CD14-positive monocyte (primary cell): ENCODE data around the gene TANGO6. TPM values are rescaled to one million over a fixed set of nuclear protein-coding genes. Genes with fewer than 3 reads are reported as not detected.
"Not testable (repeated sequence)": the region's sequence is repeated elsewhere in the genome, so short reads cannot be mapped to it uniquely, and the experiment has no call there.

ENCODE experiments used
- DNase-seq, 3 donors: peaks; one replicate each; pipeline ENCODE4 v3.0.0-alpha.2; 2011 to 2022
- H2AFZ ChIP-seq: 2 replicates; pipeline ENCODE4 v1.6.0; 2012; ENCODE audit warnings: mild to moderate bottlenecking, low read depth, low read length, inconsistent platforms; ENCODE audit not compliant: insufficient read depth, poor library complexity, severe bottlenecking
- H3K27ac ChIP-seq, 2 donors: 1 replicate in 1 of 2; 2 replicates in 1 of 2; pipeline ENCODE4 v1.5.1; 2012 to 2013; ENCODE audit warnings: low read length in 2 of 2, control low read depth in 1 of 2, inconsistent platforms in 1 of 2, low read depth in 1 of 2, mild to moderate bottlenecking in 1 of 2
- H3K27me3 ChIP-seq, 2 donors: one replicate each; pipeline versions ENCODE4 v1.6.0 to v1.6.1; 2011 to 2013; ENCODE audit warnings: low read length in 2 of 2; ENCODE audit not compliant: control insufficient read depth in 2 of 2, insufficient read depth in 2 of 2
- H3K36me3 ChIP-seq, 2 donors: replicated peaks in 1 of 2; 1 replicate in 1 of 2; 2 replicates in 1 of 2; pipeline versions ENCODE4 v1.5.1 to v1.6.1; 2012 to 2013; ENCODE audit warnings: low read length in 2 of 2, control low read depth in 1 of 2, inconsistent platforms in 1 of 2, mild to moderate bottlenecking in 1 of 2; ENCODE audit not compliant: insufficient read depth in 2 of 2, control insufficient read depth in 1 of 2
- H3K4me1 ChIP-seq, 2 donors: 1 replicate in 1 of 2; 2 replicates in 1 of 2; pipeline versions ENCODE4 v1.5.1 to v1.6.1; 2012 to 2013; ENCODE audit warnings: low read length in 2 of 2, control low read depth in 1 of 2, inconsistent platforms in 1 of 2, mild to moderate bottlenecking in 1 of 2, moderate library complexity in 1 of 2; ENCODE audit not compliant: insufficient read depth in 2 of 2, control insufficient read depth in 1 of 2
- H3K4me2 ChIP-seq: replicated peaks from 2 replicates; pipeline ENCODE3; 2012; ENCODE audit warnings: low read length, moderate library complexity, mild to moderate bottlenecking; ENCODE audit not compliant: poor library complexity, severe bottlenecking; ENCODE audit errors: extremely low read depth
- H3K4me3 ChIP-seq, 3 experiments: fragments of 200-600 bp in 1 of 3; sonication (generic) in 1 of 3; replicated peaks in 1 of 3; 1 replicate in 2 of 3; 2 replicates in 1 of 3; pipeline ENCODE4 v1.5.1; 2011 to 2013; ENCODE audit warnings: low read length in 3 of 3, mild to moderate bottlenecking in 3 of 3, control low read depth in 2 of 3, low read depth in 2 of 3, inconsistent platforms in 1 of 3, moderate library complexity in 1 of 3
- H3K79me2 ChIP-seq: 2 replicates; pipeline ENCODE4 v1.6.0; 2012; ENCODE audit warnings: mild to moderate bottlenecking, control low read depth, inconsistent platforms, low read length, moderate library complexity; ENCODE audit not compliant: insufficient read depth
- H3K9ac ChIP-seq: 2 replicates; pipeline ENCODE4 v1.6.0; 2017; ENCODE audit warnings: low read length, mild to moderate bottlenecking; ENCODE audit not compliant: insufficient read depth, poor library complexity, severe bottlenecking
- H3K9me3 ChIP-seq, 2 donors: replicated peaks in 1 of 2; 1 replicate in 1 of 2; 2 replicates in 1 of 2; pipeline versions ENCODE4 v1.5.1 to v1.6.1; 2012 to 2013; ENCODE audit warnings: low read length in 2 of 2, control low read depth in 1 of 2; ENCODE audit not compliant: control insufficient read depth in 1 of 2, insufficient read depth in 1 of 2
- H4K20me1 ChIP-seq: 2 replicates; pipeline ENCODE4 v1.6.0; 2012; ENCODE audit warnings: mild to moderate bottlenecking, low read length, control low read depth, moderate library complexity; ENCODE audit not compliant: insufficient read depth
- H3K27ac Mint-ChIP-seq, 7 donors: one replicate each; pipeline ENCODE4 v1.8.0; 2020; ENCODE audit warnings: mild to moderate bottlenecking in 7 of 7, mixed read lengths in 7 of 7, moderate library complexity in 6 of 7, inconsistent platforms in 2 of 7
- H3K27me3 Mint-ChIP-seq, 3 donors: one replicate each; pipeline ENCODE4 v1.8.0; 2021 to 2022; ENCODE audit warnings: low read depth in 3 of 3, mild to moderate bottlenecking in 3 of 3, mixed read lengths in 3 of 3, moderate library complexity in 3 of 3, inconsistent platforms in 1 of 3
- H3K36me3 Mint-ChIP-seq, 2 donors: one replicate each; pipeline ENCODE4 v1.8.0; 2020; ENCODE audit warnings: mixed read lengths in 2 of 2, inconsistent platforms in 1 of 2, mild to moderate bottlenecking in 1 of 2
- H3K4me1 Mint-ChIP-seq: one replicate; pipeline ENCODE4 v1.8.0; 2020; ENCODE audit warnings: mild to moderate bottlenecking, mixed read lengths
- H3K4me3 Mint-ChIP-seq, 2 donors: one replicate each; pipeline ENCODE4 v1.8.0; 2020; ENCODE audit warnings: mild to moderate bottlenecking in 2 of 2, mixed read lengths in 2 of 2, moderate library complexity in 1 of 2
- H3K9me3 Mint-ChIP-seq, 7 donors: one replicate each; pipeline ENCODE4 v1.8.0; 2020 to 2022; ENCODE audit warnings: mixed read lengths in 7 of 7, mild to moderate bottlenecking in 6 of 7, moderate library complexity in 6 of 7, inconsistent platforms in 2 of 7
- WGBS: methylation state at CpG from one replicate; pipeline ENCODE4 v1.1.5; 2013; ENCODE audit warnings: missing lambda C conversion rate; ENCODE audit not compliant: insufficient coverage; 5-methylcytosine and 5-hydroxymethylcytosine counted together
- intact Hi-C, 2 donors: fragments of 100-400 bp; cut with micrococcal nuclease; formaldehyde crosslinking; loops; one replicate each; pipeline versions ENCODE4 v1.15.0 to v1.15.1; 2023
- polyA plus RNA-seq, 3 donors: library from polyadenylated mRNA; depleted of rRNA in 1 of 3; unstranded in 2 of 3; stranded (reverse) in 1 of 3; fragments of 300-500 nt in 2 of 3; fragments of >200 nt in 1 of 3; fragmentation: Illumina TruSeq in 2 of 3; gene quantifications; 1 replicate in 2 of 3; 2 replicates in 1 of 3; pipeline ENCODE4 v1.2.3, GENCODE V29; 2012 to 2021
- TF ChIP-seq, protein P1 (sequence below): fragments of 200-600 bp; IDR thresholded peaks from one replicate; pipeline ENCODE4 v1.8.0; 2022; ENCODE audit warnings: antibody characterized with exemption, mild to moderate bottlenecking

The TANGO6 gene
- polyA plus RNA-seq, 3 donors, result 6.5 to 8.1 (median 7.3) TPM

GRCh38 chr16:68835970-68836369, 7.4 kb upstream of the TANGO6 start:
- H3K4me1 Mint-ChIP-seq, result peaks cover 17% of the 10 kb centered on the region
- H3K4me2 ChIP-seq, result no peak overlapping the region
- H3K36me3 ChIP-seq, result no peaks in the 10 kb centered on the region
- H3K4me3 Mint-ChIP-seq, result no peak overlapping the region
- no peak overlapping the region for H3K4me3 ChIP-seq
- no peaks in the 10 kb centered on the region for H4K20me1 ChIP-seq
- no peaks in the 10 kb centered on the region for H3K9me3 ChIP-seq
- no peak overlapping the region for H2AFZ ChIP-seq
- peaks cover 0 to 5% (median 0%) of the 10 kb centered on the region in 7 donors for H3K9me3 Mint-ChIP-seq
- intact Hi-C loops, result no loop called here
- no peaks in the 10 kb centered on the region for H3K36me3 Mint-ChIP-seq
- WGBS, result 100% methylated on average over 1 of the region's 5 CpGs
- TF ChIP-seq, protein P1, sequence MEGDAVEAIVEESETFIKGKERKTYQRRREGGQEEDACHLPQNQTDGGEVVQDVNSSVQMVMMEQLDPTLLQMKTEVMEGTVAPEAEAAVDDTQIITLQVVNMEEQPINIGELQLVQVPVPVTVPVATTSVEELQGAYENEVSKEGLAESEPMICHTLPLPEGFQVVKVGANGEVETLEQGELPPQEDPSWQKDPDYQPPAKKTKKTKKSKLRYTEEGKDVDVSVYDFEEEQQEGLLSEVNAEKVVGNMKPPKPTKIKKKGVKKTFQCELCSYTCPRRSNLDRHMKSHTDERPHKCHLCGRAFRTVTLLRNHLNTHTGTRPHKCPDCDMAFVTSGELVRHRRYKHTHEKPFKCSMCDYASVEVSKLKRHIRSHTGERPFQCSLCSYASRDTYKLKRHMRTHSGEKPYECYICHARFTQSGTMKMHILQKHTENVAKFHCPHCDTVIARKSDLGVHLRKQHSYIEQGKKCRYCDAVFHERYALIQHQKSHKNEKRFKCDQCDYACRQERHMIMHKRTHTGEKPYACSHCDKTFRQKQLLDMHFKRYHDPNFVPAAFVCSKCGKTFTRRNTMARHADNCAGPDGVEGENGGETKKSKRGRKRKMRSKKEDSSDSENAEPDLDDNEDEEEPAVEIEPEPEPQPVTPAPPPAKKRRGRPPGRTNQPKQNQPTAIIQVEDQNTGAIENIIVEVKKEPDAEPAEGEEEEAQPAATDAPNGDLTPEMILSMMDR, result no peak
- no peak overlapping the region for H3K9ac ChIP-seq
- H3K27ac Mint-ChIP-seq, result no peak overlapping the region
- no peaks in the 10 kb centered on the region for H3K79me2 ChIP-seq
- peaks cover 7 to 21% (median 8%) of the 10 kb centered on the region in 3 donors for H3K27me3 Mint-ChIP-seq
- DNase-seq, result no peak
- H3K27me3 ChIP-seq, result no peaks in the 10 kb centered on the region
- H3K27ac ChIP-seq, result no peak overlapping the region
- peaks cover 19 to 22% of the 10 kb centered on the region in 2 donors for H3K4me1 ChIP-seq

DNA sequence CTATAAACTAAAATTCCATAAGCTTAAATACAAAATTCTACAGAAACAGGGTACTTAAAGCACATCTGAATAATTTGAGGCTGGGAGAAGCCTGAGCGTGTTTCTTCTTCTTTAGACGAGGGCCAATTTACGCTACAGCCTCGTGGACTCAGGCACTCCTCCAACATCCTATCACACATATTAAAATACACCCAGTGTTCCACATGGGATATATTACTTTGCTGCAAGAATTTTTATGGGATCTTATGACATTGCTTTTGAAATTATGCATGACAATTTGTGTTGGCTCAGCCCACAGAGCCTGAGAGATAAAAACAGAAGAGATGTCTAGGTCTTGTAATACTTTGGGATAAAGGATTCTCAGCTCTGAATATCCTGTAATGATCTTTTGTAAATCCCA, 3.5 kb upstream of the TANGO6 start:
- no peaks in the 10 kb centered on the region for H3K9me3 ChIP-seq
- Mint-ChIP-seq H3K4me3 (no peak overlapping the region), H3K27ac (peak overlapping the region in 1 of 7 donors; percentile 64), H3K9me3 (no peaks in the 10 kb centered on the region), H3K27me3 (peaks cover 8 to 26% (median 12%) of the 10 kb centered on the region in 3 donors), H3K4me1 (peaks cover 12% of the 10 kb centered on the region), H3K36me3 (no peaks in the 10 kb centered on the region)
- no peak for DNase-seq
- no peak overlapping the region for H2AFZ ChIP-seq
- peaks cover 12 to 15% of the 10 kb centered on the region in 2 donors for H3K4me1 ChIP-seq
- WGBS, result no CpG with 5 or more reads among the region's 4 CpGs
- no peak overlapping the region for H3K4me2 ChIP-seq
- H4K20me1 ChIP-seq, result no peaks in the 10 kb centered on the region
- no peaks in the 10 kb centered on the region for H3K36me3 ChIP-seq
- no peak overlapping the region for H3K27ac ChIP-seq
- no peak overlapping the region for H3K9ac ChIP-seq
- intact Hi-C loops, result loop anchor here in 1 of 2 donors (10.0 kb wide), 1 partner anchor 305 kb away; the partner anchor contains the start of gene ZFP90
- peaks cover 14% of the 10 kb centered on the region for H3K79me2 ChIP-seq
- no peak overlapping the region for H3K4me3 ChIP-seq
- TF ChIP-seq, protein P1, result no peak
- no peaks in the 10 kb centered on the region for H3K27me3 ChIP-seq

- not testable (repeated sequence) for H3K9me3 ChIP-seq, H4K20me1 ChIP-seq, H3K9me3 Mint-ChIP-seq, DNase-seq, H3K27me3 ChIP-seq, H3K36me3 Mint-ChIP-seq, H3K36me3 ChIP-seq
- Mint-ChIP-seq H3K27me3 (peaks cover 6 to 19% (median 7%) of the 10 kb centered on the region in 3 donors), H3K4me3 (peak overlapping the region; percentile 91 to 97), H3K4me1 (peaks cover 21% of the 10 kb centered on the region), H3K27ac (peak overlapping the region in 6 of 7 donors; percentile 80 to 92 (median 90))
- H3K4me3 ChIP-seq, result peak overlapping the region; percentile 91 to 95 (median 94)
- H3K79me2 ChIP-seq, result peaks cover 14% of the 10 kb centered on the region
- intact Hi-C loops, result loop anchor here in 1 of 2 donors (10.0 kb wide), 1 partner anchor 308 kb away; the partner anchor contains the start of gene ZFP90
- peak overlapping the region in 1 of 2 donors; percentile 86 for H3K27ac ChIP-seq
- peak overlapping the region; percentile 87 for H3K4me2 ChIP-seq
- H3K9ac ChIP-seq, result peak overlapping the region; percentile 88
- H2AFZ ChIP-seq, result peak overlapping the region; percentile 98
- 58% methylated on average over 16 of the region's 23 CpGs for WGBS
- H3K4me1 ChIP-seq, result peaks cover 12 to 15% of the 10 kb centered on the region in 2 donors
Measured at GRCh38 chr16:68842964-68843481, 308 bp upstream of the TANGO6 start.
